HG02943 (cell line): ENCODE data around the gene NR2F6.

Source experiments
- ATAC-seq: cut with Tn5 transposase; IDR thresholded peaks from one replicate; pipeline ENCODE4 v1.9.1; 2021; ENCODE audit warnings: mild to moderate bottlenecking, low read depth, moderate library complexity; ENCODE audit not compliant: unreplicated experiment

Gene NR2F6

GRCh38 chr19:17183858-17184321, 61.8 kb downstream of the NR2F6 start:
- no peak for ATAC-seq

DNA sequence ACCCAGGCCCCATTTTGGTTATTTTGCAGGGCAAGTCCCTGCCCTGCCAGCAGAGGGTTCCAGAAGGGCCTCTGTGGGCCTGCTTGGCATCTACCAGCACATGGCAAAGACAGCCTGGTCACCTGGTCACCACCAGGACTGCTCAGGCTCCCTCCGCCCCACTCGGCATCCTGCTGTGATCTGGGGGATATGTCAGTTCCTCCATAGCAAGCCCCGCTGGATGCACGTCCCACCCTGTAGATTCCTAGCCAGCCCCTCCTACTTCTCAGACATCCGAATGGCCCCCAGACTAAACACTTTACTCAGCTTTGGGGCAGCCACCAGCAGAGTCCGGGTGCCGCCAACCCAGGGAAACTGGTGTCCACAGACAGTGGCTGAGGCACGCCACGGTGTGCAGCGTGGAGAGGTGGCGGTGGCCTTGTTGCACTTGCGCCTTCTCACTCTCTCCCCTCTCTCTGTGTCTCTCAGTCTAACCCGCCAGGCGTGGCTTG, 62.4 kb downstream of the NR2F6 start:
- no peak for ATAC-seq
